CD4-positive, alpha-beta T cell treated with Interleukin-17A for 1 hour (primary cell): ENCODE data around the gene NPIPB5.
"Not testable (repeated sequence)": the region's sequence is repeated elsewhere in the genome, so short reads cannot be mapped to it uniquely, and the experiment has no call there.

Source experiments
- DNase-seq: peaks from one replicate; pipeline ENCODE4 v3.0.0-alpha.2; 2020

The NPIPB5 gene

GRCh38 chr16:22510591-22510990, at the start of gene NPIPB5:
Gene NPIPB5 (plus strand): TSS chr16:22510891. CDS start chr16:22513802, 2,911 bp downstream.
- not testable (repeated sequence) for DNase-seq

- DNase-seq = not testable (repeated sequence)
Observed at GRCh38 chr16:22468846-22469245, 41.8 kb upstream of the NPIPB5 start.

- not testable (repeated sequence) for DNase-seq
Observed at GRCh38 chr16:22537996-22538395, 27.3 kb downstream of the NPIPB5 start.

GRCh38 chr16:22544809-22545208, 34.1 kb downstream of the NPIPB5 start:
- not testable (repeated sequence) for DNase-seq

GRCh38 chr16:22546630-22547029, 35.9 kb downstream of the NPIPB5 start:
- not testable (repeated sequence) for DNase-seq

GRCh38 chr16:22547170-22547765, 36.6 kb downstream of the NPIPB5 start:
- DNase-seq = not testable (repeated sequence)

- DNase-seq = not testable (repeated sequence)
Observed at GRCh38 chr16:22549853-22550252, 39.2 kb downstream of the NPIPB5 start.

GRCh38 chr16:22551143-22551542, 40.5 kb downstream of the NPIPB5 start:
- not testable (repeated sequence) for DNase-seq

- DNase-seq = not testable (repeated sequence)
Observed at GRCh38 chr16:22551651-22552050, 41.0 kb downstream of the NPIPB5 start.

- not testable (repeated sequence) for DNase-seq
Observed at GRCh38 chr16:22556759-22557158, 46.1 kb downstream of the NPIPB5 start.
